Measurements from ENCODE around the gene KCND2. TPM values are rescaled to one million over a fixed set of nuclear protein-coding genes. Genes with fewer than 3 reads are reported as not detected.

Gene KCND2
- polyA plus RNA-seq, 1 of the 3 experiments (the other 2 are of a cell fraction), result not detected

DNA sequence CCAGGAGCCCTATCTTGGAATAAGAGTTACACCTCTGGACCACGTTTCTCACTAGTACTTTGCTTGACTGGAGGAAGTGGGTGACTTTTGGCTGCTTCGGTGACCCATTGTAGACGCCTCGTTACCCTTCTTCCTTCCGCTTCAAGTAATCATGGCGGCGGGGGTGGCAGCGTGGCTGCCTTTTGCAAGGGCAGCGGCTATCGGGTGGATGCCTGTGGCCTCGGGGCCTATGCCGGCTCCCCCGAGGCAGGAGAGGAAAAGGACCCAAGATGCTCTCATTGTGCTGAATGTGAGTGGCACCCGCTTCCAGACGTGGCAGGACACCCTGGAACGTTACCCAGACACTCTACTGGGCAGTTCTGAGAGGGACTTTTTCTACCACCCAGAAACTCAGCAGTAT, 1.5 kb downstream of the KCND2 start:
- DNase-seq, result peak; percentile 14
- Histone ChIP-seq H3K9ac (no peak overlapping the region), H3K79me2 (ENCODE audit: insufficient read depth) (no peaks in the 10 kb centered on the region), H3K36me3 (replicated peaks in 1 of 2; ENCODE audit: control insufficient read depth in 1 of 2, insufficient read depth in 2 of 2, low read length in 1 of 2) (no peaks in the 10 kb centered on the region), H3F3A (replicated peaks; ENCODE audit: insufficient read depth) (no peaks in the 10 kb centered on the region), H3K27me3 (ENCODE audit: insufficient read depth) (peaks cover 25% of the 10 kb centered on the region), H4K20me1 (ENCODE audit: insufficient read depth) (no peaks in the 10 kb centered on the region), H3K9me2 (no peaks in the 10 kb centered on the region), H3K27ac (ENCODE audit: low read depth in 2 of 2, low read length in 1 of 2) (no peak overlapping the region), H3K4me2 (no peak overlapping the region), H3K4me3 (ENCODE audit: low read depth in 2 of 2, low read length in 1 of 2) (no peak overlapping the region), H3K4me1 (ENCODE audit: control insufficient read depth in 1 of 2, insufficient read depth in 2 of 2, low read depth in 1 of 2, low read length in 1 of 2) (peaks cover 4 to 8% of the 10 kb centered on the region in 2 experiments; a peak in 2 of 4 replicates), H2AFZ (ENCODE audit: low read depth) (no peak overlapping the region), H3K9me3 (no peaks in the 10 kb centered on the region)
- 48% methylated on average over 13 of the region's 16 CpGs for WGBS (ENCODE audit: low lambda C conversion rate)
- TF ChIP-seq TEAD4 (IDR thresholded peaks at IDR 0.05; ENCODE audit: borderline replicate concordance, insufficient read depth) (no peak), MXI1 (IDR thresholded peaks at IDR 0.05; ENCODE audit: low read depth, low read length) (no peak), TCF12 (IDR thresholded peaks at IDR 0.05) (no peak), EZH2phosphoT487 (IDR thresholded peaks at IDR 0.05; ENCODE audit: borderline replicate concordance, low read depth) (no peak), TAF1 (IDR thresholded peaks at IDR 0.05; ENCODE audit: borderline replicate concordance, low read depth, low read length) (no peak)
- TF ChIP-seq, protein P1, sequence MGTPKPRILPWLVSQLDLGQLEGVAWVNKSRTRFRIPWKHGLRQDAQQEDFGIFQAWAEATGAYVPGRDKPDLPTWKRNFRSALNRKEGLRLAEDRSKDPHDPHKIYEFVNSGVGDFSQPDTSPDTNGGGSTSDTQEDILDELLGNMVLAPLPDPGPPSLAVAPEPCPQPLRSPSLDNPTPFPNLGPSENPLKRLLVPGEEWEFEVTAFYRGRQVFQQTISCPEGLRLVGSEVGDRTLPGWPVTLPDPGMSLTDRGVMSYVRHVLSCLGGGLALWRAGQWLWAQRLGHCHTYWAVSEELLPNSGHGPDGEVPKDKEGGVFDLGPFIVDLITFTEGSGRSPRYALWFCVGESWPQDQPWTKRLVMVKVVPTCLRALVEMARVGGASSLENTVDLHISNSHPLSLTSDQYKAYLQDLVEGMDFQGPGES (IDR thresholded peaks at IDR 0.05; ENCODE audit: low read depth, low read length), result no peak
- CTCF ChIA-PET, result interaction anchor here (0.6 to 2.9 kb wide), 2 partner anchors 154 to 339 kb away, joined by 3 to 14 read pairs; no protein-coding TSS in a partner anchor
- POLR2A ChIA-PET, result no interaction called here

DNA sequence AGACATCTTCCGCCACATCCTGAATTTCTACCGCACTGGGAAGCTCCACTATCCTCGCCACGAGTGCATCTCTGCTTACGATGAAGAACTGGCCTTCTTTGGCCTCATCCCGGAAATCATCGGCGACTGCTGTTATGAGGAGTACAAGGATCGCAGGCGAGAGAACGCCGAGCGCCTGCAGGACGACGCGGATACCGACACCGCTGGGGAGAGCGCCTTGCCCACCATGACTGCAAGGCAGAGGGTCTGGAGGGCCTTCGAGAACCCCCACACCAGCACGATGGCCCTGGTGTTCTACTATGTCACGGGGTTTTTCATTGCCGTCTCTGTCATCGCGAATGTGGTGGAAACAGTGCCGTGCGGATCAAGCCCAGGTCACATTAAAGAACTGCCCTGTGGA, 1.9 kb downstream of the KCND2 start:
- Histone ChIP-seq H3K4me1 (ENCODE audit: control insufficient read depth in 1 of 2, insufficient read depth in 2 of 2, low read depth in 1 of 2, low read length in 1 of 2) (peaks cover 4 to 8% of the 10 kb centered on the region in 2 experiments; a peak in 2 of 4 replicates), H3K9ac (no peak overlapping the region), H3K4me2 (no peak overlapping the region), H3K4me3 (ENCODE audit: low read depth in 2 of 2, low read length in 1 of 2) (no peak overlapping the region), H3K9me2 (no peaks in the 10 kb centered on the region), H3K79me2 (ENCODE audit: insufficient read depth) (no peaks in the 10 kb centered on the region), H4K20me1 (ENCODE audit: insufficient read depth) (no peaks in the 10 kb centered on the region), H3K36me3 (replicated peaks in 1 of 2; ENCODE audit: control insufficient read depth in 1 of 2, insufficient read depth in 2 of 2, low read length in 1 of 2) (no peaks in the 10 kb centered on the region), H3K9me3 (no peaks in the 10 kb centered on the region), H3K27me3 (ENCODE audit: insufficient read depth) (peaks cover 24% of the 10 kb centered on the region), H3K27ac (ENCODE audit: low read depth in 2 of 2, low read length in 1 of 2) (no peak overlapping the region), H3F3A (replicated peaks; ENCODE audit: insufficient read depth) (no peaks in the 10 kb centered on the region), H2AFZ (ENCODE audit: low read depth) (no peak overlapping the region)
- no peak for DNase-seq
- ChIA-PET CTCF (interaction anchor here (0.6 kb wide), 1 partner anchor 155 kb away, joined by 3 read pairs; no protein-coding TSS in a partner anchor), POLR2A (no interaction called here)
- WGBS (ENCODE audit: low lambda C conversion rate), result 89% methylated on average over 27 of the region's 27 CpGs
- TF ChIP-seq NRF1 (IDR thresholded peaks at IDR 0.05; ENCODE audit: low read depth, low read length) (no peak), NFIC (IDR thresholded peaks at IDR 0.05; ENCODE audit: borderline replicate concordance) (no peak), GABPA (IDR thresholded peaks at IDR 0.05; ENCODE audit: low read depth) (no peak), POLR2AphosphoS5 (IDR thresholded peaks at IDR 0.05; ENCODE audit: low read depth, low read length) (no peak), MEF2A (IDR thresholded peaks at IDR 0.05; ENCODE audit: borderline replicate concordance, low read depth) (no peak), JUND (IDR thresholded peaks at IDR 0.05) (no peak), CHD2 (IDR thresholded peaks at IDR 0.05; ENCODE audit: low read length, partially characterized antibody) (no peak)
- TF ChIP-seq, protein P2, sequence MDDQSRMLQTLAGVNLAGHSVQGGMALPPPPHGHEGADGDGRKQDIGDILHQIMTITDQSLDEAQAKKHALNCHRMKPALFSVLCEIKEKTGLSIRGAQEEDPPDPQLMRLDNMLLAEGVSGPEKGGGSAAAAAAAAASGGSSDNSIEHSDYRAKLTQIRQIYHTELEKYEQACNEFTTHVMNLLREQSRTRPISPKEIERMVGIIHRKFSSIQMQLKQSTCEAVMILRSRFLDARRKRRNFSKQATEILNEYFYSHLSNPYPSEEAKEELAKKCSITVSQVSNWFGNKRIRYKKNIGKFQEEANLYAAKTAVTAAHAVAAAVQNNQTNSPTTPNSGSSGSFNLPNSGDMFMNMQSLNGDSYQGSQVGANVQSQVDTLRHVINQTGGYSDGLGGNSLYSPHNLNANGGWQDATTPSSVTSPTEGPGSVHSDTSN (IDR thresholded peaks at IDR 0.05), result no peak
- TF ChIP-seq, protein P3, sequence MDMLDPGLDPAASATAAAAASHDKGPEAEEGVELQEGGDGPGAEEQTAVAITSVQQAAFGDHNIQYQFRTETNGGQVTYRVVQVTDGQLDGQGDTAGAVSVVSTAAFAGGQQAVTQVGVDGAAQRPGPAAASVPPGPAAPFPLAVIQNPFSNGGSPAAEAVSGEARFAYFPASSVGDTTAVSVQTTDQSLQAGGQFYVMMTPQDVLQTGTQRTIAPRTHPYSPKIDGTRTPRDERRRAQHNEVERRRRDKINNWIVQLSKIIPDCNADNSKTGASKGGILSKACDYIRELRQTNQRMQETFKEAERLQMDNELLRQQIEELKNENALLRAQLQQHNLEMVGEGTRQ (IDR thresholded peaks at IDR 0.05; ENCODE audit: borderline replicate concordance, low read depth, low read length), result no peak
- TF ChIP-seq, protein P4, sequence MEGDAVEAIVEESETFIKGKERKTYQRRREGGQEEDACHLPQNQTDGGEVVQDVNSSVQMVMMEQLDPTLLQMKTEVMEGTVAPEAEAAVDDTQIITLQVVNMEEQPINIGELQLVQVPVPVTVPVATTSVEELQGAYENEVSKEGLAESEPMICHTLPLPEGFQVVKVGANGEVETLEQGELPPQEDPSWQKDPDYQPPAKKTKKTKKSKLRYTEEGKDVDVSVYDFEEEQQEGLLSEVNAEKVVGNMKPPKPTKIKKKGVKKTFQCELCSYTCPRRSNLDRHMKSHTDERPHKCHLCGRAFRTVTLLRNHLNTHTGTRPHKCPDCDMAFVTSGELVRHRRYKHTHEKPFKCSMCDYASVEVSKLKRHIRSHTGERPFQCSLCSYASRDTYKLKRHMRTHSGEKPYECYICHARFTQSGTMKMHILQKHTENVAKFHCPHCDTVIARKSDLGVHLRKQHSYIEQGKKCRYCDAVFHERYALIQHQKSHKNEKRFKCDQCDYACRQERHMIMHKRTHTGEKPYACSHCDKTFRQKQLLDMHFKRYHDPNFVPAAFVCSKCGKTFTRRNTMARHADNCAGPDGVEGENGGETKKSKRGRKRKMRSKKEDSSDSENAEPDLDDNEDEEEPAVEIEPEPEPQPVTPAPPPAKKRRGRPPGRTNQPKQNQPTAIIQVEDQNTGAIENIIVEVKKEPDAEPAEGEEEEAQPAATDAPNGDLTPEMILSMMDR (IDR thresholded peaks at IDR 0.05), result no peak
